Measurements from ENCODE around the gene ELF5. TPM values are rescaled to one million over a fixed set of nuclear protein-coding genes. Genes with fewer than 3 reads are reported as not detected.

Gene ELF5
- total RNA-seq, 1 experiment from 2014 or later, result not detected

DNA sequence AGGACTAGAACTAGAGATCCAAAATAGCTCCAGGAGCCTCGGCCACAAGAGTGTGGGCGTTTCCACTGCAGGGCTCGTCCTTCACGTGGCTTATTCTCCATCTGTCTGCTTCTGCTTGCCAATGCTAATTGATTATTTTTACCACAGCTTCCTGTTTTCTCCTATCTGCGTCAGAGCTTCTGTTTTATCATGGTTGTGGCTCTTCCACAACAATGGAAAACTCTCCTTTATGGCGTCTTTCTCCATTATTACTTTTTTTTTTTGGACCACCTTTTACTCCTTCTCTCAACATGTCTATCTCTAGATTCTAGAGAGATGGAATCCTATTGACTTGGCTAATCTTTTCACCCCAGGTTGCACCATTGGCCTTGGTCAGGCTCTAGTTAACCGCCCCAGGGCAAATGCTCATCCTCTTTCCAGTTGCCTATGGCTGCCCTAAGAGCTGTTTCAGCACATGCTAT is 49.0 kb downstream of the ELF5 start:
- Histone ChIP-seq H3K27ac (no peak overlapping the region), H3K36me3 (peaks cover 29% of the 10 kb centered on the region), H3K4me3 (no peak overlapping the region), H3K9me3 (replicated peaks) (0 out of 2 replicates have a peak, but pooled peaks cover 3% of the 10 kb centered on the region), H3K4me1 (no peaks in the 10 kb centered on the region), H3K27me3 (no peaks in the 10 kb centered on the region)
- no peak for DNase-seq

DNA sequence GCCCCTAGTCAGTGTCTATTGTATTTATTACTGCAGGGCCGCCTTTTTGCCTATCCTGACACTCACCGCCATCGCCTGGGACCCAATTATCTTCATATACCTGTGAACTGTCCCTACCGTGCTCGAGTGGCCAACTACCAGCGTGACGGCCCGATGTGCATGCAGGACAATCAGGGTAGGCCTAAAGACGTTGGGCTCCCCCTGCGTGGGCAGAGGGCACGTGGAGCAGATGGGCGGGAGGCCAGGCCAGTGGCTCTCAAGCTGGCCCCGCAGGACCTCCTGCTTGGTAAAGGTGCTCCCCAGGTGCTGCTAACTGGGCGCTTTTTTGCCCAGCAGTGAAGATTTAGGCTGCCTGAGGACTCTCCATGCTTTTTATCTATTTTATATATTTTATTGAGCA is 52.4 kb downstream of the ELF5 start:
- DNase-seq, result no peak
- H3K27me3 ChIP-seq, result no peaks in the 10 kb centered on the region
- H3K27ac ChIP-seq, result no peak overlapping the region
- H3K4me3 ChIP-seq, result no peak overlapping the region
- peaks cover 29% of the 10 kb centered on the region for H3K36me3 ChIP-seq
- H3K4me1 ChIP-seq, result no peaks in the 10 kb centered on the region
- no peaks in the 10 kb centered on the region for H3K9me3 ChIP-seq (replicated peaks)

DNA sequence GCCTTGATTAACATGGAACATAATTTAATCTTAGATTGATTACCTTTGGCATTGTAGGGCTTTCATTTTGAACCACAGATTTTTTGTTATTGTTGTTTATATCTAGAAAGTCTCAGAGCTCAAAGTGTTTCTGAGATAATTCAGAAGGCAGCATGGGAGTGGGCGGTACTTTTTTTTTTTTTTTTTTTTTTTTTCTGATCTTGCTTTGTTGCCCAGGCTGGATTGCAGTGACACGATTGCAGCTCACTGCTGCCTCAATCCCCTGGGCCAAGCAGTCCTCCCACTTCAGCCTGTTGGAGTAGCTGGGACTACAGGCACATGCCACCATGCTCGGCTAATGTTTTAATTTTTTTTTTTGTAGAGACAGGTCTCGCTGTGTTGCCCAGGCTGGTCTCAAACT is 53.3 kb downstream of the ELF5 start:
- Histone ChIP-seq H3K27me3 (no peaks in the 10 kb centered on the region), H3K4me1 (no peaks in the 10 kb centered on the region), H3K36me3 (peaks cover 22% of the 10 kb centered on the region), H3K27ac (no peak overlapping the region), H3K4me3 (no peak overlapping the region), H3K9me3 (replicated peaks) (no peaks in the 10 kb centered on the region)
- DNase-seq, result no peak

DNA sequence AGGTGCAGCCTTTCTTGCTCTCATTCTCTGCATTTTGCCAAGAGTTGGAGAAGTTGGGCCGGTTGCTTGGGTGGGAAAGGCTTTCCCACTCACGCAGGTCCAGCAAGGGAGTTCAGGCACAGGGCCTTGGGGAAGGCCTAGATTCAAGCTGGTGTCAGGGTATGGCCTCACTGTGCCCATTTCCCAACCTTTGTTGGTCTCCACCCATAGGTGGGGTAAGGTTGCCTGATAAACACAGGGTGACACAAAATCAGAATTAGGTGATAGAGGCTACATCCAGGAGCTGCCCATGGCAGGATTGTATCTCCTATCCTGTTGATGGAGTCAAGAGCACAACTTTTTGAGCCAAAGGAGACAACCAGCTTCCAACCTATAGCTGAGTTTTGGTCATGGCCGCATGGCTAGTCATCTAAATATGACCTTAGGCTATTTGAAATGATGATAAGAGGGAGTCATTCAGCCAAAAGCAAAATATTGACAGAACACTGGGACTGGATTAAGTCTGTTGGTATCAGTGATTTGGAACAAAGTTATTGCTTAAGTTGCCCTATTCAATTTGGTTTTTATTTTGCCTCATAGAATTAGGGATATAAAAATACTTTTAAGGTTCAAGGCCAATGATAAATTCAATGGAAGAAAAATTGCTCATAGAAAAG is 54.0 kb downstream of the ELF5 start:
- no peaks in the 10 kb centered on the region for H3K27me3 ChIP-seq
- no peak overlapping the region for H3K27ac ChIP-seq
- H3K4me3 ChIP-seq, result no peak overlapping the region
- H3K36me3 ChIP-seq, result peaks cover 17% of the 10 kb centered on the region
- H3K9me3 ChIP-seq (replicated peaks), result no peaks in the 10 kb centered on the region
- DNase-seq, result no peak
- no peaks in the 10 kb centered on the region for H3K4me1 ChIP-seq

DNA sequence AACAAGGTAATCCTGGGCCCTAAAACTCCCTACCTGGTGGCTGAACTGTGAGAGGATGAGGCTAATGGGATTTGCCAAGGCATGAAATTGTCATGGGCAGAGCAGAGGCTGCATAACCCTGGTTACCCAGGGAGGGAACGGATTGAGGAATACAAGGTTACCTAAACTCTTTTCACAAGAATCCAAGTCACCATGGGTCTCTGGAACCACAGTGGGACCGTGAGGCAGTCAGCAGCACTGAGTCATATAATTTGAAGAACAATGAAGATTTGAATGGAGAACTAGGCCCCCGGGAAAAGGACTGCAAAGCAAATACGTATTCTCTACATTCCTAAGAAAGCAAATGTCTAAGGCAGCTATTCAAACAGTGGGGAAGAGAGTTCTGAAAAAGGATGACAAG is 55.1 kb downstream of the ELF5 start:
- Histone ChIP-seq H3K4me1 (no peaks in the 10 kb centered on the region), H3K36me3 (peaks cover 21% of the 10 kb centered on the region), H3K27ac (no peak overlapping the region), H3K27me3 (no peaks in the 10 kb centered on the region), H3K9me3 (replicated peaks) (no peaks in the 10 kb centered on the region), H3K4me3 (no peak overlapping the region)
- no peak for DNase-seq

DNA sequence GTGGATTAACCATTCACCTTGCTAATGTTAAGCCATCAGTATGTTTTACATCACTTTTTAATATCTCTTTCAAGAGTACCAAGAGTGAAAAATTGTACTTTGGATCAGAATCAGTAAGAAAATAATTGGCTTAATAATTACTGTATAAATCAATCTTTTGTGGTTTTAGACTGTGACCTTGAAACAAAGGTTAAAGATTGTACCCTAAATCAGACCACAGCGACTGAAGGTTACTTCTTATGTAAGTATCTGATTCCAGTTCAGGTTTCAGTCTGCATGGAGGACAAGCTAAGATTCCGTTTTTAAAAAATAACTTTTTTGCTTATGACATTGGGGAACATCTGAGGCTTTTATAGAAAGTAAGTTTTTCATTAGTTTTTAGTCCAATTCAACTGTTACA is 56.0 kb downstream of the ELF5 start:
- DNase-seq, result no peak
- H3K36me3 ChIP-seq, result peaks cover 27% of the 10 kb centered on the region
- H3K27ac ChIP-seq, result no peak overlapping the region
- H3K27me3 ChIP-seq, result no peaks in the 10 kb centered on the region
- H3K9me3 ChIP-seq (replicated peaks), result no peaks in the 10 kb centered on the region
- no peak overlapping the region for H3K4me3 ChIP-seq
- no peaks in the 10 kb centered on the region for H3K4me1 ChIP-seq

DNA sequence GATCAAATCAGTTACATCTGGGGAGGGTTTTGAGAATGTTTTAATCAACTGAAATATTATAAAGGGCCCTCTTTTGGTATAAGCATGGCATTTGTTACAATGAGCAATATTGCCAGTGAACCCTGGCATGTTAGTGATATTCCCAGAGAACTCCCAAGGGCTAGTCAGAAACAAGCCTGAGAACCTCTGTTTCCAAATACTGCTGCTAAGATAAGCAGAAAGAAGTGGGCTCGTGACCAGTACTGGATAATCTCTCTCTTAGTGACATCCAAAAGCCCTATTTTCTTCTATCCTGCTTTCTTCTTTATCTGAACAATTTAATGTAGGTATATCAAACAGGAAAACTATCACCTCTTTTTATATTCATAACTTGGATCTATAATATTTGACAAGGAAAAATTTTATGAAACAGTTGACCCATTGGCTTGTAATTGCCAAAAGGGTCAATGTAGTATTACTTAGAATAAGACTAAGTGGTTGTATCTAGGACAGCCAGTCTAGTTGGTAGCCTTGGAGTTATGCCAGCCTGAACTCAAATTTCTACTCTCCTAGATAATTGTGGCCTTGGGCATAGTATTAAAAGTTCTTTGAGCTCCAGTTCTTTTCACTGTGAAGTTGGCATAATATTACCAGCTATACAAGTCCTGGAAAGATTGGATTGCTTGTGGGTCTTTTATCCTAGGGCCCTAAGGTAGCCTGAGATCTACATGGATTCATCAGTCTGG is 59.1 kb downstream of the ELF5 start:
- H3K4me1 ChIP-seq, result no peaks in the 10 kb centered on the region
- H3K27me3 ChIP-seq, result no peaks in the 10 kb centered on the region
- H3K9me3 ChIP-seq (replicated peaks), result no peaks in the 10 kb centered on the region
- DNase-seq, result no peak
- no peak overlapping the region for H3K4me3 ChIP-seq
- peaks cover 17% of the 10 kb centered on the region for H3K36me3 ChIP-seq
- H3K27ac ChIP-seq, result no peak overlapping the region

DNA sequence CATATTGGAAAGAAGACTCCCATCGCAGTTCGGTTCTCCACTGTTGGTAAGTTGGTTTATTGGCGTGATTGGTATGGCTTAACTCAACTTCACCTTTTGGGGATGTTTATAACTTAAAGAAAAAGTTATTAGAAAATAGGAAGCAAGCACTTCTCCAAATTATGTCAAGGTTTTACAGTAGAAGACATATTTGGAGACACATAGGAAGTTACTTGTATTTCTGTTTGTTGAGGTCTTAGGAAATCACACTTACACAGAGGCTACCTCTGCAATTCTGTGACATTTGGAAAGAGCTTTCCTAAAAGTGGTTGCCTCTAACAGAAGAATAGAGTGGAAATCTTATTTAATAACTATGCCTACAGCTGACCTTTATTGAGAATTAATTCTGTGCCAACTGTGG is 62.5 kb downstream of the ELF5 start:
- no peaks in the 10 kb centered on the region for H3K27me3 ChIP-seq
- H3K4me3 ChIP-seq, result no peak overlapping the region
- H3K36me3 ChIP-seq, result peaks cover 14% of the 10 kb centered on the region
- no peak overlapping the region for H3K27ac ChIP-seq
- no peaks in the 10 kb centered on the region; the same call in none of the 2 replicates for H3K4me1 ChIP-seq
- H3K9me3 ChIP-seq (replicated peaks), result no peaks in the 10 kb centered on the region
- no peak for DNase-seq

DNA sequence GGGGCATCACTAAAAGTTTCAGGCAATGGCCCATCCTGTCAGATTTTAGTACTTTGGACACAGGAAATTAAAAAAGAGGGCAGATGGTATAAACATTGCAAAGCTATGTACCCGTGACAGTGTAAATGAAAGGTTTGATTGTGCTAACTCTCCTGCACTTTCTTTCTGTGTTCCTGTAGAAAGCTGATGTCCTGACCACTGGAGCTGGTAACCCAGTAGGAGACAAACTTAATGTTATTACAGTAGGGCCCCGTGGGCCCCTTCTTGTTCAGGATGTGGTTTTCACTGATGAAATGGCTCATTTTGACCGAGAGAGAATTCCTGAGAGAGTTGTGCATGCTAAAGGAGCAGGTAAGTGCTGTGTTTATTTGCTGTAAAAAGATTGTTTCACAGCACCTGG is 64.6 kb downstream of the ELF5 start:
- Histone ChIP-seq H3K4me3 (no peak overlapping the region), H3K36me3 (peaks cover 9% of the 10 kb centered on the region), H3K27ac (no peak overlapping the region), H3K9me3 (replicated peaks) (no peaks in the 10 kb centered on the region), H3K4me1 (no peaks in the 10 kb centered on the region; the same call in none of the 2 replicates), H3K27me3 (no peaks in the 10 kb centered on the region)
- peak; percentile 5 to 20 for DNase-seq

DNA sequence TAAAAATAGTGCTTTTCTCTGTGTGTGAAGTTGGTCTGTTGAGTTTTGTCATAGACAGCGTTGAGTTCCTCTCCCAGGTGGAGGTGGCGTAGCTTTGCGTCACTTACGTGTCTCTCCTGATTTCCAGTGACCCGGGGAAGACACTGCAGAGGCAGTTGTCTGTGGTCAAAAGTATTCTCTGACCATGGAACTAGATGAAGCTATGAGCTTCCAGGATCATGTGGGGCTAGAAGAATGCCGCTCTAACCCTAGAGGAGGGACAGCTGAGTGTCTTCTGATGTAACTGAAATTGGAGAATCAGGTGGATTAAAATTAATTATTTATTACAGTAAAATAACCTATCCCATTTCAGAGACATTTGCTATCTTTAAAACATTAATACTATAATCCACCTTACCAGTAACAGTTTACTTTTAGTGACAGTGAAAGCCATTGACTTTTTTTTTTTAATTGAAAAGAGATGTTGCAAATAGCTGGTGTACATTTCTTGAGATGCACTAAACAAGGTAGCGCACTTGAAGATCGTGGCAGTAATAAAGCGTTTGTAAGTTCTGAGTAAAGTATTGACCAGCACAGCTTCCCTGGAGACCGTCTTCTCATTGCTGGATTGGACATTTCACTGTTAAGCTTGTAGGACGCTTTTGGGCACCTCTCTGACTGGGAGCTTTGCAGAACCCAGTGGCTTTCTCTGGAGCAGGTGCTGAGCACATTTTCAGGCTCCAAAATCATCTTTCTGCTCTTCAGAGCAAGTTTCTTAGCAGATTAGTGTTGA is 65.2 kb downstream of the ELF5 start:
- Histone ChIP-seq H3K4me3 (no peak overlapping the region), H3K36me3 (peaks cover 6% of the 10 kb centered on the region; the same call in 1 of the 2 replicates), H3K27ac (no peak overlapping the region), H3K9me3 (replicated peaks) (no peaks in the 10 kb centered on the region), H3K4me1 (no peaks in the 10 kb centered on the region; the same call in none of the 2 replicates), H3K27me3 (no peaks in the 10 kb centered on the region)
- DNase-seq, result no peak

DNA sequence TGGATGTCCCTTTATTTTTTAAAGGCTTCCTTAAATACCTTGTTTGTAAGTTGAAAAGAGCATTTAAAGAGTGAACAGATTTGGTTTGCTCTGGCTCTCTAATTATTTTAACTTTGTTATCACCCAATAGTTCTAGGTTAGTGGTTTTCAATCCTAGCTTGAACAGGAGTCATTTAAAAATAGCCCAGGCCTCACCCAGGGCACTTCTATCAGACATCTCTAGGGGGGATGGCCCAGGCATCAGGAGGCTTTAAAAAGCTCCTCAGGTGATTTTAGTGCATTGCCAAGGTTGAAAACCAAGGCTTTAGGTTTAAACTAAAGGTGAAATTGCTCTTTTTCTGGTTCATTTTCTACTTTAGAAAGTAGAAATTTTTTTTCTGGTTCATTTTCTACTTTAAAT is 66.5 kb downstream of the ELF5 start:
- DNase-seq, result no peak
- Histone ChIP-seq H3K4me3 (no peak overlapping the region), H3K9me3 (replicated peaks) (no peaks in the 10 kb centered on the region), H3K4me1 (no peaks in the 10 kb centered on the region; the same call in none of the 2 replicates), H3K27me3 (no peaks in the 10 kb centered on the region), H3K27ac (no peak overlapping the region), H3K36me3 (no peaks in the 10 kb centered on the region)

DNA sequence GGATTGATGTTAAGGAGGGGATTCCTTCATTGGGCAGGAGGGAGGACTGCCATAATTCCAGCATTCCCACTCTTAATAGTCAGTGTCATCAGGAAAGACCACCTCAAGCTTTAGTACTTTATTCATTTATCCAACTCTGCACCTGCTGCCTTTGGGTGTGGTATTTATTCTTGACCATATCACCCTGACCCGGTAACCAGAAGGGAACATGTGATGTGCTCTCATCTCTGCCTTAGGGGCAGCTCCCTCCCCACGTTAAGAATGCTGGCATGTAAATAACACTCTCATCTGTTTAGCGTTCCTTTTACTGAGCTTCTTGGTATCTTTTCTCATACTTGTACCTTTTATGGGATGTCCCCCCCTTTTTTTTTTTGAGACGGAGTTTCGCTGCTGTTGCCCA is 67.2 kb downstream of the ELF5 start:
- no peaks in the 10 kb centered on the region for H3K36me3 ChIP-seq
- no peak overlapping the region for H3K4me3 ChIP-seq
- H3K27ac ChIP-seq, result no peak overlapping the region
- no peaks in the 10 kb centered on the region for H3K9me3 ChIP-seq (replicated peaks)
- DNase-seq, result no peak
- H3K27me3 ChIP-seq, result no peaks in the 10 kb centered on the region
- H3K4me1 ChIP-seq, result no peaks in the 10 kb centered on the region; the same call in none of the 2 replicates

DNA sequence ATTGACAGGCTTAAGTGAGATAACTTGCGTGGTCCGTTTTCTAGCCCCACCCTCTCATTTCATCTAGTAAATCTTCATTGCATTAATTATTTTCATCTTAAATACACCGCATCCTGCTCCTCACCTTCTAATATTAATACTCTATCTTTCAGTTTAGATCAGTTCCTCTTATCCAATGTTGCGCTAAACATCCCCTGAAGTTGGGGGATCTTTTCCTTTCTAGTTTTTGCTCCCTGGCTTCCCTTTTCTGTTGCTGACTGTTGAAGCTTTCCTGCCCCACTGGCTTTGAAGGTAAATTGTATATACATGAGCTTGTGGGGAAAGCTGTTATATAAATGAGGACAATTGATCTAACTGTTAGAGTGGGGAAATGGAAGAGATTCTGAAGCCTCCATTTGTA is 67.6 kb downstream of the ELF5 start:
- no peaks in the 10 kb centered on the region; the same call in none of the 2 replicates for H3K4me1 ChIP-seq
- no peaks in the 10 kb centered on the region for H3K27me3 ChIP-seq
- H3K27ac ChIP-seq, result no peak overlapping the region
- H3K4me3 ChIP-seq, result no peak overlapping the region
- no peaks in the 10 kb centered on the region for H3K9me3 ChIP-seq (replicated peaks)
- no peaks in the 10 kb centered on the region for H3K36me3 ChIP-seq
- no peak for DNase-seq

DNA sequence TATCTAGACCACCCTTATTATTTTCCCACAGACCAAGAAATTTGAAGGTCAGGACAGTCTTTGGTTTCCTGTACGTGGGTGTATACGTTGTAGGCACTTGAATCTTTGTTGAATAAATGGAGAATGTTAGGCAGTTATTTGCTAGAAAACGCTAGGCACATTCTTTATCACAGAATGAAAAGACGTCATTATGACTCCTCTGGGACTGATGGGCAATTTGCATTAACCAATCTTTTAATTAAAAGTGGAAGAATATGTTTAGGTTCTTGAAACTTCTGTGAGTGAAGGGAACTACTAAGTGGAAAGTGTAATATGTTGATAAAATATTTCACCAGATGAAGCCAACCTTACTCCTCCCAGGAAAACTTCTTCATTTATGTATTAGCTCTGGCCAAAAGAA is 69.2 kb downstream of the ELF5 start:
- Histone ChIP-seq H3K27ac (no peak overlapping the region), H3K4me3 (no peak overlapping the region), H3K4me1 (no peaks in the 10 kb centered on the region; the same call in none of the 2 replicates), H3K9me3 (replicated peaks) (no peaks in the 10 kb centered on the region), H3K36me3 (no peaks in the 10 kb centered on the region), H3K27me3 (no peaks in the 10 kb centered on the region)
- DNase-seq, result no peak

DNA sequence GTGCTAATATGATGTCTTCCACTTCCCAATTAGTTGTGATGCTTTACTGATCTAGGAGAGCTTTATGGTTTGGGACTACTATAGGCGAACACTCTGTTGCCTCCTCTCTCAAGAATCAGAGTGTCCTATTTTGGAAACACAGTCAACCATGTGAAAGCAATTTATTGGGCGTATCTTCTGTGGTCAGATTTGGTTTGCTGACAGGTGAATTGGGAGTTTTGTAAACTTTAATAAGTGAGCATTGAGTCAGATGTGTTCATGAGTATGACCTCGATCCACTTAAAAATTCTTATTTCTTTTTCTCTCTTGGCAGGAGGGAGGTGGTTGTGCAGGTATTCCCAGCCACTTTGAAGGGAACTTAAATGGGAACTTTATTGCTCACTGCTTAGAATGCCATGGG is 70.5 kb downstream of the ELF5 start:
- Histone ChIP-seq H3K4me1 (no peaks in the 10 kb centered on the region; the same call in 1 of the 2 replicates), H3K9me3 (replicated peaks) (no peaks in the 10 kb centered on the region), H3K36me3 (no peaks in the 10 kb centered on the region), H3K27ac (no peak overlapping the region), H3K4me3 (no peak overlapping the region), H3K27me3 (no peaks in the 10 kb centered on the region)
- DNase-seq, result no peak

All from SJCRH30 (cell line).